NCI-H2081 treated with DMSO at 0.1 percent for 48 hours (cell line): ENCODE results near the gene NPHS1.
"Not testable (repeated sequence)": the region's sequence is repeated elsewhere in the genome, so short reads cannot be mapped to it uniquely, and the experiment has no call there.

Source experiments
- DNase-seq: peaks from one replicate; lab custom pipeline; 2025; lab: John Stamatoyannopoulos, UW

The NPHS1 gene, protein sequence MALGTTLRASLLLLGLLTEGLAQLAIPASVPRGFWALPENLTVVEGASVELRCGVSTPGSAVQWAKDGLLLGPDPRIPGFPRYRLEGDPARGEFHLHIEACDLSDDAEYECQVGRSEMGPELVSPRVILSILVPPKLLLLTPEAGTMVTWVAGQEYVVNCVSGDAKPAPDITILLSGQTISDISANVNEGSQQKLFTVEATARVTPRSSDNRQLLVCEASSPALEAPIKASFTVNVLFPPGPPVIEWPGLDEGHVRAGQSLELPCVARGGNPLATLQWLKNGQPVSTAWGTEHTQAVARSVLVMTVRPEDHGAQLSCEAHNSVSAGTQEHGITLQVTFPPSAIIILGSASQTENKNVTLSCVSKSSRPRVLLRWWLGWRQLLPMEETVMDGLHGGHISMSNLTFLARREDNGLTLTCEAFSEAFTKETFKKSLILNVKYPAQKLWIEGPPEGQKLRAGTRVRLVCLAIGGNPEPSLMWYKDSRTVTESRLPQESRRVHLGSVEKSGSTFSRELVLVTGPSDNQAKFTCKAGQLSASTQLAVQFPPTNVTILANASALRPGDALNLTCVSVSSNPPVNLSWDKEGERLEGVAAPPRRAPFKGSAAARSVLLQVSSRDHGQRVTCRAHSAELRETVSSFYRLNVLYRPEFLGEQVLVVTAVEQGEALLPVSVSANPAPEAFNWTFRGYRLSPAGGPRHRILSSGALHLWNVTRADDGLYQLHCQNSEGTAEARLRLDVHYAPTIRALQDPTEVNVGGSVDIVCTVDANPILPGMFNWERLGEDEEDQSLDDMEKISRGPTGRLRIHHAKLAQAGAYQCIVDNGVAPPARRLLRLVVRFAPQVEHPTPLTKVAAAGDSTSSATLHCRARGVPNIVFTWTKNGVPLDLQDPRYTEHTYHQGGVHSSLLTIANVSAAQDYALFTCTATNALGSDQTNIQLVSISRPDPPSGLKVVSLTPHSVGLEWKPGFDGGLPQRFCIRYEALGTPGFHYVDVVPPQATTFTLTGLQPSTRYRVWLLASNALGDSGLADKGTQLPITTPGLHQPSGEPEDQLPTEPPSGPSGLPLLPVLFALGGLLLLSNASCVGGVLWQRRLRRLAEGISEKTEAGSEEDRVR (N-terminal part only)

GRCh38 chr19:35852029-35852780, at the start of gene NPHS1:
Gene NPHS1, minus strand, starts transcription at chr19:35852504. Its CDS starts 667 bp downstream, at chr19:35851837.
- DNase-seq: no peak

- DNase-seq: no peak
These were observed 48.8 kb upstream of the NPHS1 start for GRCh38 chr19:35901055-35901644.

- DNase-seq: peak; percentile 1
These were observed 47.4 kb upstream of the NPHS1 start for GRCh38 chr19:35899547-35900214.

GRCh38 chr19:35898499-35898809, 46.1 kb upstream of the NPHS1 start:
- no peak for DNase-seq

DNA sequence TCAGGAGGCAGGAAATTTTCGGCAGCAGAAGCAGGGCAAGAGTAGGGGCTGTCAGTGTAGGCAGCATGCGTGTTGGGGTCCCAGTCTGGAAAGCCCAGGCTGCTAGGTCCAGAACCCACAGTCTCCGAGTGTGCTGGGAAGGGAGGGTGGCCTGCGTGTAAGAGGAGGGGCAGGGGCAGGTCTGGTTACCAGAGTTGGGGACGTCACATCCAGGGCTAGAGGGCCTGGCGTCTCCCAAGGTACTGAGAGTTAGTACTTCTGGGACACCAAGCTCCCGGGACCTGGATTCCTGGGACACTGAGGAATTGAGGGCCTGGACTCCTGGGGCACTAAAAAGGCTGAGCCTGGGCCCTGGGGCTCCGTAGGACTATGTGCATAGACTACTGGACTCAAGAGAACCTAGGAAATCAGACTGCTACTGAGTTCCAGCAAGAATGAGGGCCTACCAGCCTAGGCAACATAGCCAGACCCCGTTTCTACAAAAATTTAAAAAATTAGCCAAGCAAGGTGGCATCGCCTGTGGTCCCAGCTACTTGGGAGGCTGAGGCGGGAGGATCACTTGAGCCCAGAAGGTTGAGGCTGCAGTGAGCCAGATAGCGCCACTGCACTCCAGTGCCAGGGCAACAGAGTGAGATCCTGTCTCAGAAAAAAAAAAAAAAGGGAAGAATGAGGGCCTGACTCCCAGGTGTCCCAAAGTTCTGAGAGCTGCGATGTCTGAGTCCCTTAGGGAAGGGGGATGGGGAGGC, 45.6 kb upstream of the NPHS1 start:
- no peak for DNase-seq

DNA sequence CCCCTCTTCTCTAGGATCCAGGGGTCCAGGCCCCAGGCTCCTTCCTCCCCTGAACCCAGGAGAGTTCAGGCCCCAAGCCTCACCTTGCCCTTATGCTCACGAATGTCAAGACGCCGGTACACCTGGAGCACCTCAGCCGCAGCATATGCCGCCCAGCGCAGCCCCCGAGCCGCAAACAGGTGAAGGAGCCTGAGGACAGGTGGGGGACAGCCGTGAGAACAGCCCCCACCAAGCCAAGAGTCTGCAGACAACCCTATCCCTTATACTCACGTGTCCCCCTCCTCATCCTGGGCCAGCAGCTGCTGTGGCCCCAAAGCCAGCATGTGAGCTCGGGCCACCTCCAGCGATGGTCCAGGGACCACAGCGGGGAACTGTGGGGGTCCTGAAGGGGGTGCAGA, 44.3 kb upstream of the NPHS1 start:
- DNase-seq: no peak

DNA sequence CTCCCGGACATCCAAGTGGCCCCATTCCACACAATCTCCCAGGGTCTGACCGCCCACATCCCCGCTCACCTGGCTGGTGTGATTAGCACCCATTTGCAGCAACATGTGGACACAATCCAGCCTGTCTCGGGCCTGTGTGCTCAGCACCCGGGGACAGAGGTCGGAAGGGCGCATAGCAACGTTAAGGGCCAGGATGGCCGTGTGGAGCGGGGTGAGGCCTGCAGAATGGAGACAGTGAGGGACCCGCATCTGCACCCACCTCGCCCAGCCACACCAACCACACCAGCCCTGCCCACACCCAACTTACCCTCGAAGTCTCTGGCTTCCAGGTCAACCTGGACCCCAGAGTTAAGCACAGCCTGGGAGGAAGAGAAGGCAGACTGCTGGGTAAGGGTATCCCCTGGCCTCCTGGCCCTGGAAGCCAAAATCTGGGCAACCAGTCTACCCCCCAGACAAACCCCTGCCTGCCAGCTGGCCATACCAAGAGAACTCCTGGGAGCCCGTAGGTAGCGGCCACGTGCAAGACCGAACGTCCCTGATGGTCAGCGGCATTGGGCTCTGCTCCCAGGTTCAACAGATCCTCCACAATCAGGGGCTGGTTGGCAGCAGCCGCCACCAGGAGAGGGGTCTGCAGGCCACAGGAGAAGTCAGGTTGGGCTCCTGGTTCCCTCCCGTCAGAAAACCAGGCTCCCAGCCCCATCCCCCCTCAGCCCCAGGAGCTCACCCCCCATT, 43.8 kb upstream of the NPHS1 start:
- DNase-seq: no peak

- no peak for DNase-seq
These were observed 42.0 kb upstream of the NPHS1 start for GRCh38 chr19:35894342-35894741.

- DNase-seq: not testable (repeated sequence)
These were observed 39.5 kb upstream of the NPHS1 start for GRCh38 chr19:35891819-35892218.

GRCh38 chr19:35890113-35890650, 37.9 kb upstream of the NPHS1 start:
- no peak for DNase-seq

DNA sequence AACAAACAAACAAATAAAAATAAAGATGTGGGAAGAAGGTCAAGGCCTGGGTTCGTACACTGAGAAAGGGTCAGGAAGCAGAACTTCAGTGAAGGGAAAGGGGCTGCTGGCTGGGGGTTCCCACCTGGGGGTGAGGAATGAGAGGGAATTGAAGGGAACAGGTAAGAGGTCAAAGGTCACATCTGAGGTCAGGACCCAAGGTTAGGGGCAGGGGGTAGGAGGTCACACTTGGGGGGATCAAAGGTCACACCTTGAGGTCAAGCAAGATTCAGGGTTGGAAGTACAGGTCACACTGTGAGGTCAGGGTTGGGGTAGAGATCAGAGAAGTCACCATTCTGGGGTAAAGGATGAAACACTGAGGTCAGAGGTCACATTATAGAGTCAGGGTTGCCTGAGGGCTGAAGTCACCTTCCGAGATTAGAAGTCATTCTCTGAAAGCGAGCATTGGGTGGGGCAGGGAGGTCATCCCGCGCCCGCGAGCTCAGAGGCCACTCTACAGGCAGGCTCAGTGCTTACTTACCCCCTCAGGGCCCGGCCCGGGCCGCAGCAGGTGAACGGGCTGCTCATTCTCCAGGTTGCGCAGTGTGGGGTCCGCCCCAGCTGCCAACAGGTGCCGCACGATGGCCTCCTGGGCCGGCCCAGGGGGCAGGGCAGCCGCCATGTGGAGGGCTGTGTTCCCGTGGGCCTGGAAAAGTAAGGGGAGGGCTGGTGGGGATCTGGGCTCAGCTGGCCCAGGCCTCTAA, 37.2 kb upstream of the NPHS1 start:
- no peak for DNase-seq

DNA sequence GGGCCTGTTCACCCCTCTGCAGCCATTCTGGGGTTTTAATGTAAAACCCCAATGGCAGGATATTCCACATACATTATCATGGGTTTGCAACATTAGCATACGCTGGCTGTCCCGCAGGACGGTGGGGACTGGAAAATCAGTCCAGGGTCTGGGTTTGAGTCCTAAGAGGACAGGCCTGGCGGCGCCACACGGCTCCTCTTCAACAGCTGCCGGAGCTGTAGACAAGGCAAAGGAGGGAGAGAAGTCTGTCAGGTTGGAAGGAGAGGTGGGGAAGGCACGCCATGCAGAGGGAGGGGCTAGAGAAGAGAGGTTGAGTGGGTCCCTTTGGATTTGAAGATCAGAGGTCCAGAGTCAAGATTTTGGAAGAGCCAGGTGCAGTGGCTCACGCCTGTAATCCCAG, 36.1 kb upstream of the NPHS1 start:
- DNase-seq: no peak

GRCh38 chr19:35887197-35887596, 34.9 kb upstream of the NPHS1 start:
- no peak for DNase-seq

GRCh38 chr19:35885904-35886303, 33.6 kb upstream of the NPHS1 start:
- DNase-seq: no peak

GRCh38 chr19:35885225-35885738, 33.0 kb upstream of the NPHS1 start:
- DNase-seq: no peak

DNA sequence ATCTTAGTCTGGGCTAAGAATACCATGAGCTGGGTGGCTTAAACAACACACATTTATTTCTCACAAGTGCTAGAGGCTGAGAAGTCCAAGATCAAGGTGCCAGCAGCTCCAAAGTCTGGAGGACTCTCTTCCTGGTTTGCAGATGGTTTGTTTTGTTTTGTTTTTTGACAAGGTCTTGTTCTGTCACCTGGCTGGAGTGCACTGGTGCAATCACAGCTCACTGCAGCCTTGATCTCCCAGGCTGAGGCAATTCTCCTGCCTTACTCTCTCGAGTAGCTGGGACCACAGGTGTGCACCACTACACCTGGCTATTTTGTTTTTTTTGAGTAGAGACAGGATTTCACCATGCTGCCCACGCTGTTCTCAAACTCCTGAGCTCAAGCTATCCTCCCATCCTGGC, 31.6 kb upstream of the NPHS1 start:
- DNase-seq: no peak

DNA sequence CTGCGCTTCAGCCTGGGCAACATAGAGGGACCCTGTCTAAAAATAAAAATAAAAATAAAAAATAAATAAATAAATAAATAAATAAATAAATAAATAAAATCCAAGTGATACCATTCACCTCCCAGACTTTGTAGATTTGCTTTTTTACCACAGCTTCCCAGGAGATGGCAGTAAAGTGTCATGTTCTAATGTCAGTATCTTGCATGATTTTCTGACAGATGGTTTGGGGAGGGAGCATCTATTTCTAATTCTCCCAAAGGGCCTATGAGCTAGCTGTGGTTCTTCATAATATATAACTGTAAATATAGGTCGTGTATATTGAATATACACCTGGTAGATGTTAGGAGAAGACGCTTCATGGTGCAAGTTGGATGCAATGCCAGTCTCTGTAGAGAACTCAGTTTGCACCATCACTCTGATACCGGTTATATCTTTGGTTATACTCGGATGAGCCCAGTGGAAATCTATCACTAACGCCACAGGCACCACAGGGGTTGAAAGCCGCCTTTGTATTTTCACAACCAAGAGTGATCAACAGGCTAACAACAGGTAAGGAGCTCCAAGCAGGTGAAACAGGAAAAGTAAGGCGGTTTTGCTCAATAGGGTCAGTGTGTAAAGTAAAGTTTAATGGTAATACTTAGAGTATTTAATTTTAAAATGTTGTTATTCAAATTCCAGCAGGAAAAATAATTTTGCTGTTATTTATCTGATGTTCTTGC, 30.0 kb upstream of the NPHS1 start:
- DNase-seq: peak; percentile 16
